Stimulated activated CD8-positive, alpha-beta memory T cell treated with anti-CD3 and anti-CD28 coated beads, Interleukin-15, amount 100 ng/mL, for 4 hours (primary cell): ENCODE results near the gene MYO5C.

Experiments
- DNase-seq, 2 donors: peaks; one replicate each; pipeline ENCODE4 v3.0.0-alpha.2; 2020; ENCODE audit warnings: low read depth in 2 of 2

Gene MYO5C, protein sequence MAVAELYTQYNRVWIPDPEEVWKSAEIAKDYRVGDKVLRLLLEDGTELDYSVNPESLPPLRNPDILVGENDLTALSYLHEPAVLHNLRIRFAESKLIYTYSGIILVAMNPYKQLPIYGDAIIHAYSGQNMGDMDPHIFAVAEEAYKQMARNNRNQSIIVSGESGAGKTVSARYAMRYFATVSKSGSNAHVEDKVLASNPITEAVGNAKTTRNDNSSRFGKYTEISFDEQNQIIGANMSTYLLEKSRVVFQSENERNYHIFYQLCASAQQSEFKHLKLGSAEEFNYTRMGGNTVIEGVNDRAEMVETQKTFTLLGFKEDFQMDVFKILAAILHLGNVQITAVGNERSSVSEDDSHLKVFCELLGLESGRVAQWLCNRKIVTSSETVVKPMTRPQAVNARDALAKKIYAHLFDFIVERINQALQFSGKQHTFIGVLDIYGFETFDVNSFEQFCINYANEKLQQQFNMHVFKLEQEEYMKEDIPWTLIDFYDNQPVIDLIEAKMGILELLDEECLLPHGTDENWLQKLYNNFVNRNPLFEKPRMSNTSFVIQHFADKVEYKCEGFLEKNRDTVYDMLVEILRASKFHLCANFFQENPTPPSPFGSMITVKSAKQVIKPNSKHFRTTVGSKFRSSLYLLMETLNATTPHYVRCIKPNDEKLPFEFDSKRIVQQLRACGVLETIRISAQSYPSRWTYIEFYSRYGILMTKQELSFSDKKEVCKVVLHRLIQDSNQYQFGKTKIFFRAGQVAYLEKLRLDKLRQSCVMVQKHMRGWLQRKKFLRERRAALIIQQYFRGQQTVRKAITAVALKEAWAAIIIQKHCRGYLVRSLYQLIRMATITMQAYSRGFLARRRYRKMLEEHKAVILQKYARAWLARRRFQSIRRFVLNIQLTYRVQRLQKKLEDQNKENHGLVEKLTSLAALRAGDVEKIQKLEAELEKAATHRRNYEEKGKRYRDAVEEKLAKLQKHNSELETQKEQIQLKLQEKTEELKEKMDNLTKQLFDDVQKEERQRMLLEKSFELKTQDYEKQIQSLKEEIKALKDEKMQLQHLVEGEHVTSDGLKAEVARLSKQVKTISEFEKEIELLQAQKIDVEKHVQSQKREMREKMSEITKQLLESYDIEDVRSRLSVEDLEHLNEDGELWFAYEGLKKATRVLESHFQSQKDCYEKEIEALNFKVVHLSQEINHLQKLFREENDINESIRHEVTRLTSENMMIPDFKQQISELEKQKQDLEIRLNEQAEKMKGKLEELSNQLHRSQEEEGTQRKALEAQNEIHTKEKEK (N-terminal part only)

DNA sequence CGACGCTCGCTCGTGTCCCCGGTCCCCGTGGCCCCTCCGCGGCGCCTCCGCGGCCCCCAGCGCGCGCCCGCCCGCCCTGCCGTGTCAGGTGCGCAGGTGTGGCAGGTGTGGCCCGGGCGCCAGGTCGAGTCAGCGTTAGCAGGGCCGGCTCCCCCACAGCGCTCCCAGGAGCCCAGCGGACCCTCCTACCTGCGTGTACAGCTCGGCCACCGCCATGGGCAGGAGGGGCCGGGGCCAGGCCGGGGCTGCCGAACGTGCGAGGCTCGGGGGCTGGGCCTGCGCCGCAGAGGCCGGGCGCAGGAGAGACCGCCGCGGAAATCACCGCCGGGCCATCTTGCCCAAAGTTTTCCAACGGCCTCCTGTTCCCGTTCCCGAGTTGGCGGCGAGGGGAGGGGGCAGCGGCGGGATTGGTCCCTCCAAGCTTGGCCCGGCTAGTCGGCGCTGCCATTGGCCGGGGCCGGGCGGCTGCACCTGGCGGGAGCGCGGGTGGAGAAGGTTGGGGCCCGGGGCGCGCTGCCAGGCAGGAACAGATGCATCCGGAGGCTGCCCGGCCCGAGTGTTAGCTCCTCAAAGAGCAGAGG is at the start of gene MYO5C:
Gene MYO5C (minus strand): TSS at position 384 of the 581 bp plus-strand sequence. CDS start 168 bp downstream, at position 216.
- DNase-seq = no peak

DNA sequence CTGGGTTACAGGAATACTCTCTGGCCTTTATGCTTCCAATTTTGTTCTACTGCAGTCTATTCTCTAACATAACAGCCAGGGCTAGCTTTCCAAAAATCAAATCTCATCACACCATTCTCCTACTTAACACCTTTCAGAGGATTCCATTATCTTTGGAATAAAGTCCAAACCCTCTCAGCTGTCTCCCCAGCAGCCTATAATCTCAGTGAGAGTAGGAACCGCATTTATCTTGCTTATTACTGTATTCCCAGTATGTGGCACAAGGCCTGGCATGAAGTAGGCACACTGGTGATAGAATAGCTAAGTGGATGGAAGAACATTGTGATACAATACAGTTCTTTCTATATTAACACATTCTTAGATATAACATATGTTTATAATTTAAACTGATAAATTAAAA is 49.0 kb upstream of the MYO5C start:
- DNase-seq = no peak

DNA sequence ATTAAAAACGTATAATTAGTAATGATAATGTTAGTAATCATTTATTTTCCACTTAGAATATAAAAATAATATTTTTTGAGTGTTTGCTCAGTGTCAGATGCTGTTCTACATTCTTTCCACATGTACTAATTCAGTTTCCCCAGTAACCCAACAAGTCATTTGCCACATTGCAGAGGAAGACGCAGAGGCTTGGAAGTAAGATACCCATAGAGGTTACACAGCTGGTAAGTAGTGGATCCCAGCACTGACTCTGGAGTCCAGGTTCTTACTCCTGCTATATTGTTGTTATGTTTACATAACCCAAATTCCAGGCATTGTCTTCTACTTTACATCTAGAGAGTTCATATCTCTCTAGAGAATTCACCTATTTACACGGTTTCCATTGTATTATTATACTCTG is 48.2 kb upstream of the MYO5C start:
- DNase-seq = no peak

DNA sequence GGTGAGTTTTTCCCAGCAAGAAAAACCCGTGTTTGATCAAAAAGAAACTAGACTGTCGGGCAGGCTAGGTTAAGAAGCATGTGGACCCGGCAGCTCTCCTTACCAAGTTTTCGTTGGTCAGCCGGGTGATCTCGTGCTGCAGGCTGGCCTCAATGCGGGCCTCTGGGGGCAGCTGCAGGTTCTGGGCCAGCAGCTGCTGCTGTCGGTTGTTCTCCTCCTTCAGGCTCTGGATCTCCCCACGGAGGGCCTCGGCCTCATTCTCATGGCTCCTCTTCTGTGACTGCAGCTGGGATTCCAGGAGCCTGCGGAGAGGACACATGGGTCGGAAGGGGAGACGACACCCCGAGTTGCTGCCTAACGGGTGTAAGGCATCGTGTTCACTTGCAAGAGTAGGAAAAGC is 44.5 kb upstream of the MYO5C start:
- DNase-seq = no peak

DNA sequence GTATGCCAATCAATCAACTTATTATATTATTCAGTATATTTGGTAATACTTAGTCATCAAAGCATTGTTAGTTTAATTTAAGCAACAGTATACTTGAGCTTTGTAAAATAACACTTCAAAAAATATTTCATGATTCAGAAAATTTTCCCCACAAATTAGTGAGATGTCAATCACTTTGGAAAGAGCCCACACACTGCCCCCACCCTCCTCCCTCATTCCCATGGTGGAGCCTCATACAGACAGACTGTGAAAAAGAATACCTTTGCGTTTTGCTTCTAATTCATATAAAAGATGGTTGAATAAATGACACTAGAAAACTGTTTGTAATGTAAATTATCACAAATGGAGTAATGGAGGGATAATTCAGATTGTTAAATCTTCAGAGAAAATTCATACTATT is 43.3 kb upstream of the MYO5C start:
- DNase-seq = no peak

DNA sequence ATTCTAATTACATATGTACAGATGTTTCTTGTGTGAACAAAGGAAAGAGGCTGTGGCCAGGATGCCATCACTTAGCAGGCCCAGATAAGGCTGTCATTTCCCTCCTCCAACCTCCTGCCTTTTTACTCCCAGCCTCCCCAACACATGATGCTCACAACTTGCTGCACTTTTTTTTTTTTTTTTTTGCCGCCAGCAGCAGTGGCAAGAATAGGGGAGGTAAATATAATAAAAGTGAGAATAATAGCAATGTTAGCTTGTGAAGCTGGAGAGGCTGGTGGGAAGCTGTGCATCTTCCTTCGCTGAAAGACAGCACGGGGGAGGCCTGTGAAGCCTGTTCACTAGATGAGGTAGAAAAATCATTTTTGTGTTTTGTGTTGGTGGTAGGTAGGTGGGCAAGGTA is 42.5 kb upstream of the MYO5C start:
- DNase-seq = no peak

DNA sequence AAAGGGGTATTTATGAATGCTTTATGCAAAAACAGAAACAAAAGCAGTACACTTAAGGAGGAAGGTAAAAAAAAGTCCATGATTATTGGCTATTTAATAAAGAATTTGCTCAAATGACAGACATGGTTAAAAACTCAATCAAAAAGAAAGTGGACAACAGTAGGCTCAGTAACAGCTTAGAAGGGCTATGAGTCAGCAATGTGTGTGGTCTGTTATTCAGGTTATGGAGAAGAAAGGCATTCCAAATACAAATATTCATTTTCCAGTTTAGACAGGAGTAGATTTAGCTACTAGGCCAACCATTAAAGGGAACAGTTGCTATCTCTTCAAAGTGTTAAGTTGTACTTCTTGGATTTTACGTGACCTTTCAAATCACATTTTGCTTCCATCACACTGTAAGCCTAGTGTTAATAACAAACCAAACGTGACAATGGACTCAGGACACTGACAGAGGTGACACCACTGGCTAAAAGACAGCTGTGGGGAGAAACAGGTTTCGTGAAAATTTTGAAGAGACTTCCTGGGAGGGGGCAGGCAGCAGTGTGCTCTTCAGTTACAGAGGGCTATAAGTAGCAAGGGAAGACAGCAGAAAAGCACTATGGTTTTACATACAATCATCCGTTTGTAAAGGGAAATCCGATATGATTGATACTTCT is 41.7 kb upstream of the MYO5C start:
- DNase-seq = no peak

DNA sequence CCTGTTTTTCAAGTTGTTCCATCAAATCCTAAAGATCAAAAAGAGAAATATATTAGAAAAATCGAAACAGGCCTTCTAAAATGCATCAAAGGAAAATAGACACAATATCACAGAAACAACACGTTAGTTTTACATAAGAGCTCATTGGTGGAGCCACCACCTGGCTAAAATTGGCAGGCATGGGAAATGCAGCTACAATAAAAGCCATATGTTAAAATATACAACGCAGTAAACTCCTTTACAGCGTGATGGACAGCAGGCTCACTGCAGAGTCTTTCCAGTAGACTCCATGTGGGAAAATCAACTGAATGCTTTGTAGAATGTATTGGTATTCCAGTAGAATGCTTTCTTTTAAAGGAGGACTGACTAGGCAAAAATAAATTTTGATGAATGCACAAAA is 40.9 kb upstream of the MYO5C start:
- no peak for DNase-seq

DNA sequence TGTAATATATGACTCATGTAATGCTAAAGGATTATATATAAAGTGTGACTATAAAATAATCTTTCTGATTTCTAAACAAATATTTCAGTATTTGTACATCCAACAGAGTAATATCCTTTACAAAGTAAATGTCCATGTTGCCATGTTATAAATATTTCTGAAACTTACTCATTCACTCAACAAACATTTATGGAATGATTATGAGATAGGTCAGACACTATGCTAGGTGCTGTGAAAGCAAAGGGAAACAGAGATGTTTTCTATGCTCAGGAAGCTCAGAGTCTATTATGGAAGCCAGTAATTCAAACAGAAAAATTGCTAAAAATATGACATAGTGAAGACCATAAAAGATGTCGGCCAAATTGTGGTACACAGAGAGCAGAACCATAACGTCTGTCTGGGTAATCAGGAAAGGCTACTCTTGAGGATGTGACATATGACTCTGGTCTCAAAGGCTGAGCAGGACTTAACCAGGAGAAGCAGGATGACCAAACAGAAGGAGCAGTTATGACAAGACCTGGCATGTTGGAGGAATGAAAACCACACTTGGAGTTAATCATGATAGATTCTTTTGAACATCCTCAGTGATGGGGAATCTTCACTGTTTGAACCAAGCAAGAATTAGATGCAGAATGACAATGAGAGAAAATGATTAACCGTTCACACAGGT is 39.0 kb upstream of the MYO5C start:
- DNase-seq = no peak

DNA sequence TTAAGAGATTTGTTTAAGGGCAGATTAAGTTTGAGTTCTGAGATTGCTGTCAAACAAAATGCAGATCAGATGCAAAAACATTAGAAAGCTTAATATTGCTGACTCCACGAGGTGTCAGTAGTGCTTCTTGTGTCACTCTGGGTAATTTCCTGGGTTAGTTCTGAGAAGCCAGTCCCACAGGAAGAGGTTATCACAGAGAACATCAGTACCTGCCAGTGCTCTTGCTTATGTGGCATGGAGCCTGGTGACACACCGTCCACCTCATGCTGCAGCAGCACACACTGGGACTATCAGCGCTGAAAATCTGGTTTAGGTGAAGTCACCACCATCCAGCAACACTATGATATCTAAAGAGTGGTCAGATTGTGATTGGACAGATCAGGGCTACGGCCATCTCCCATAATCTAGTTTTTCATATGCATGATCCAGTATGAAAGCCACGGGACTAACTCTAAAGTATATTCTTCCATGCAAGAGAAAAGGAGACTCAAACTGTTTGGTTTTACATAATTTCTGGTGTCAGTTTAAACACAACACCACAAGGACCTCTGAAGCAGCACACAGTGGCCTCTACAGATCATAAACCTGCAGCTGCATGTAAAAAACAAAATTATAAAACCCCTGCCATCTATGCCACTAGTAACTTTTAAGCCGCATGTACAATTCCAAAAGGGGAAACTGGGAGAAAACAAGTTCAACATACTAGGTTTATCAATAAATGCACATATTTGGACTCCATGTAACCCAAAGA is 36.1 kb upstream of the MYO5C start:
- DNase-seq = peak in 1 of 2 donors; percentile 25

DNA sequence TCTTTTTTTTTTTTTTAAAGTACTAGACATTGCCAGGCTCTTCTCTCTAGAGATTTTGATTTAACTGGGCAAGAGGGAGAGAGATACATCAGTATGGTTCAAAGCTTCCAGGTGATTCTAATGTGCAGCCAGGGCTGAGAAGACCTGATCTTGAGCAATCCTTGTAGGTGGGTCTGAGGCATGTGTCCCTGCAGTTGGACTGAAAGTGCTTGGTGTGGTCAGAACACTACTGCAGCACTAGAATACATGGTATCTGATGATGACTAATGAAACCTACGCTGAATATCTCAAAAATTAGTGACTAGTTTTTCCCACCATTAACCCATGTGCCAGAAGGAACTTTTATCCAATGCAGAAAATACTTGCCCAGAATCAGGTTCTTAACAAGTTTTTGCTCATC is 34.4 kb upstream of the MYO5C start:
- DNase-seq = no peak

DNA sequence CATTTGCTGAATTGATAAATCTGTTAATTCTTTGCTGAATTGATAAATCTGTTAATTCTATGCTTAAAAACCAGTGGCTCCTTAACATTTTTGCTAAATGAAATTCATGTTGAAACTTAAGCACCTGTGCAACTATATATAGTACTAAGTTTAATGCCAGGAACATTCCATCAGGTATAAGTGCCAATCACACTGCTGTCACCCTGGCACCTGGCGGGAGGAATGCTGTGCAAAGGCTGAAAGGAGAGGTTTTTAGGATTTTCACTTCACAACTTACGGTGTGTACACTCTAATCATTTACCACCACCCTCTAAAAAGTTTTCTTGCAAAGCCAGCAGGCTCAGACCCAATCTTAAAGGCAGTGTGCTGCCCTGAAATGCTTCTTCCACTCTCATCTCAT is 33.5 kb upstream of the MYO5C start:
- DNase-seq = no peak

DNA sequence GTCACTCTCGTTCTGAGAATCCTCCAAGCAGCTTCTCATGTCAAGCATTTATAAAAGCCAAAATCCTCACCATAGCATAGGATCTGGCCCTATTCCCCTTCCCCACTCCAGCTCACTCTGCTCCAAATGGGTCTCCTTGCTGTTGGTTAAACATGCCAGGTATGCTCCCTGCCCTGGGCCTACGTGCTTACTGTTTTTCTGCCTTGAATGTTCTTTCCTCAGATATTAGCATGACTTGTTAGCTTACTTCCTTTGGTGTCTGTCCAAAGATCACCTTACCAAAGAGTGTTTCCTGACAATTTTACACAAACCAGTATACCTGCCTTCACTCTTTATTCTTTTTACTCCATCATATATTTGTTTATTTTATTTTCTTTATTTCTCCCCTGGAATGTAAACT is 33.1 kb upstream of the MYO5C start:
- no peak for DNase-seq

DNA sequence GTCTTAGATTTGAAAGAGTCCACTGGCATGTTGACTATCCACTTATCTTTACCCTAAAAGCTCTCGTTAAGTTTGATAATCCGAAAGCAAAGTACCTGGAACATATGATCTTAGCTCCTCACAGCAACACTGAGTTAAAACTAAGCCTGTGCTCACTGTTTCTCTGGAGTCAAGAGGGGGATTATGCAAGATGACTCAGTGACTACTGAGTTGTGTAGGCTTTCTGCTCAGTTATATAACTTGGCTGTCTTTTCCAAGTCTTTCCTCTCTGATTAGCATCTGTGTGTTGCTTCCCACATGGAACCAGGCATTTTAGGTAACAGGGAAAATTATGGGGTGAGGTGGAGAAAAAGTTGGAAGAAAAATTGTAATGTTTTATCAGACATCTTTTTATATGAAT is 31.2 kb upstream of the MYO5C start:
- no peak for DNase-seq

DNA sequence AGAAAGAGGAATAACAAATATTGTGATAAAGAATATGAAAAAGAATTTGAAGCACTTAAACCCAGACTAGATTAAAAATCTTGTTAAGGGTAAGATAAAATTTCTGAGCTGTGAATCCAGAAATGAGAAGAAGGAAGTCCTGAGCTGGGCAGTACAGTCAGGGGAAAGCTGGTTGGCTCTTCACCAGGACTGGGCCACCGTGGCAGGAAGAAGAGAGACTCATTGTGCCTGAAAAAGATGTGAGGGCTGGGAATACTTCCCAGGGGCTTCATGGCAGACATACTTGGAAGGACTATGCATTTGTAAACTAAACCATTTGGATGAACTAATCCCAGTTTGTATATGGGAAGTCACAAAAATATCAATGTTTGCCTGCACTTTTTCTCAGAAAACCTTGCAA is 28.5 kb upstream of the MYO5C start:
- no peak for DNase-seq

DNA sequence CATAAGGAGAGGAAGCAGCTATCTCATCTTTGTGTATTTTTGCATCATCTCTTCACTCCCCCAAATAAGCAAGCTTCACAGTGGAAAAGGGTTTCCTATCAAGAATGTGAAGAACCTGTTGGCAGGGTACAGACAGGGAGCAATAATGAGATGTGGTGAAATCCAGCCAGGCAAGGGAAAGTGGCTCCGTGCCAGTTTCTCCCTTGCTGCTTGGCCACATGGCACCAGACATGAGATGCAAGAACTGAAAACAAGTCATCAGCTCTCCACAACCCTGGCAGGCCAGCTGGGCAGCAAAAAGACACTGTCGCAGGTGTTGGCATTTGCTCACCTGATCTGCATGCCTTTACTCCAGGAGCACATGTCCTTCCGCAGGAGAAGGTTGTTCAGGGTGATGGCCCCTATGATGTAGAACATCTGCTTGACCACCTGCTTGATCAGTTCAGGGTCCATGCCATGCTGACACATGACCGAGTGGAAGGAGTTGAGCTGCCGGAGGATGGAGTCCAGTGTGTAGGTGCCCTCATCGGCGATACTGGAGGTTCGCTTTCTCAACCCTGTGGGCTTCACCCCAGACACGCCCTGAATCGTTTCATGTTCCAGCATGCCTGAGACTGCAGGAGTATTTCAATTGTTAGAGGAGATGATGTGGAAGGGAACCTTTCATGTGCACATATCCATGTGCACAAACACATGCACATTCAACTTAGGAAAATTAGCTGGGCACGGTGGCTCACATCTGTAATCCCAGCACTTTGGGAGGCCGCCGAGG is 23.3 kb upstream of the MYO5C start:
- DNase-seq = no peak

DNA sequence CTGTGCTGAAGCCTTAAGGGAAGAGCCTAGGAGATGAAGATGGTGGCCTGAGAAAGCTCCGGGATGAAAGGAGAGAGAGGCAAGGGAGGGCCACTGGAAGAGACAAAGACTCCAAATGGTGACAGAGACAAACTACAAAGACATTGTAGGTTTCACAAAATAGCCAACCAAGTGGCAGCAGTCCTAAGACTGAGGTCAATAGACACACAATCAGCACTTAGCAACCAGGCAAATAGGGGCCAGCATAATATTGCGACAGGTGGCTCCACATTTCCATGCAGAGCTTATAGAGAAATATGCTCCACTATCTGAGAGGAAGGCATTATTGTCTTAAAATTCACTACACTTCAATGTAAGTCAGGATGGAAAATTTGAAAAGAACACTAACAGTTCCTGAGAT is 22.1 kb upstream of the MYO5C start:
- DNase-seq = no peak

DNA sequence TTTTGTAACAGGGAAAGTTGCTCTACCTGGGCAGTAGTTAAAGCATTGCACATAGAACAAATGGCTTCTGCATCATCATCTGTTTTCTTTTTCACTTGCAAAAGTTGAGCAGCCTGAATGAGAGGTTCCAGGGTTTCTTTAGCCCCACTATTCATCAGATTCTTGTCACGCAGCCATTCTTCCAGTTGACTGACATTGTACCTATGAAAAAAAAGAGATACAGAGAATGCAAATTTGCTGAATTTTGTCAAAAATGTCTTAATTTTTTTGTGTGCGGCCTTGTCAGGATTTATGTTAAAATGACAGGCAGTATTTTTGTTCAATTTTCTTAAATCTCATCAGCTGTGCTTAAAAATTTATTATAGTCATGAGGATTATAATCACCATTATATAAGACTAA is 21.4 kb upstream of the MYO5C start:
- DNase-seq = no peak

DNA sequence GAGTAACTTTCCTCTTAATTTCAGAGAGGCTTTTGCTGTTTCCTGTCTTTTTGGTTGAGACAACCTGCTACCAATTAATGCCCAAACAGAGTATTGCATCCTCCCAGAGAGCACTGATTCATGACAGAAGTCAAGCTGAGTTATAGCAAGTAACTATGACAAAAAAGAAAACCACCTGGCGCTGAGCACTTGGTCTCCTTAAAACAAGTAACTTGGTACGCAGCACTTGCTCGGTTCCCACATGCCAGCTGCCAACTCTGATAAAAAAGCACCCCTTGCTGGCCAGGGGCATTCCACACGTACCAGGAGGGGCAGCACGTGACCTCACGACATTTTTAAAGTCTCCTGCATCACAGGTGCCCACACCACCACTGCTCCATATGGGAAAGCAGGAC is 13.5 kb upstream of the MYO5C start:
- DNase-seq = no peak
